ENCODE results near the gene UBXN2A. TPM values are rescaled to one million over a fixed set of nuclear protein-coding genes. Genes with fewer than 3 reads are reported as not detected.
A peak's percentile ranks its signal among the peaks of the same experiment; 100 is the strongest.

The UBXN2A gene
- total and polyA plus RNA-seq, 10 of the 15 experiments (the other 5 are each of a cell fraction or from before 2014, with no cell fraction given) = 3.7 to 23.5 (median 14.6) TPM

DNA sequence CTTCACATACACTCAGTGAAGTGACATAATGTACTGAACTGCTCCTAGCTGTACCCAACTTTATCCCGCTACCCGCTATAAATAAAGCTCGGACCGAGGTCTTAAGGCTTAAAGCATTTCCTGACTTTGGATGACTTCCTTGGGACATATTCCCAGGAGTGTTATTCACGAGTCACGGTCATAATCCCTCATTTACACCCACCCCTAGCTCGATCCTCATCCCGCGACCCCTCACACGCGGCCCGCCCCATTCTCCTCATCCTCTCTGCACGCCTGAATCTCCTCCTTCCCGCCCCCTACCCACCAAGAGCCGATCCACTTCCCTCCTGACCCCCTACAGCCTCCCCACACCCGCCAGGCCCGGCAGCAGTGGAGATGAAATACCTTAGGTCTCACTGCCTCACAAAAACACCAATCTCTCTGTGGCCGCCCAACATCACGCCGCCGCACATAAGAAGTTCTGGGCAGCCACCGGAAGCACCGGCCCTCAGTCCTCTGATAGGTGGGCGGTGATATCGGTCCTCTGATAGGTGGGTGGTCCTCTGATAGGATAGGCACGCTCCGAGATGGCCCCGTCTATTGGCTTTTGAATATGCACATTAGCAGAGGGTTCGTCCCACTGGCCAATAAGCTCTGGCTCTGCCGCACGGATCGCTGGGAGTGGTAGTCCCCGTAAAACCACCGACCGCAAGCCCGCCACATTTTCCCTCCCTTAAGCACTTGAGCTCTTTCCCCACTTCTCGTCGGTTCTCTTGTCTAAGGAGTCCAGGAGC is 106.9 kb downstream of the UBXN2A start, which contains the start of gene WDCP (continued):
- TF ChIP-seq RAD51 (IDR thresholded peaks at IDR 0.05) (no peak), ZBTB4 (CRISPR knock-in tag; IDR thresholded peaks at IDR 0.05) (no peak), MXI1 (IDR thresholded peaks at IDR 0.05; ENCODE audit: low read depth, low read length) (peak; percentile 88), RCOR1 (conservative IDR thresholded peaks at IDR 0.05; ENCODE audit: low read depth, low read length) (no peak), ZNF217 (IDR thresholded peaks at IDR 0.05) (no peak), NFIC (IDR thresholded peaks at IDR 0.05; ENCODE audit: low read depth, low read length) (no peak), DPF2 (IDR thresholded peaks at IDR 0.05) (0 out of 2 replicates have a peak, but pooled peaks have one; percentile 23), HDGF (IDR thresholded peaks at IDR 0.05) (peak; percentile 75; the same call in 1 of the 2 replicates), NR2F1 (conservative IDR thresholded peaks at IDR 0.05) (no peak)
- TF ChIP-seq, protein P1, sequence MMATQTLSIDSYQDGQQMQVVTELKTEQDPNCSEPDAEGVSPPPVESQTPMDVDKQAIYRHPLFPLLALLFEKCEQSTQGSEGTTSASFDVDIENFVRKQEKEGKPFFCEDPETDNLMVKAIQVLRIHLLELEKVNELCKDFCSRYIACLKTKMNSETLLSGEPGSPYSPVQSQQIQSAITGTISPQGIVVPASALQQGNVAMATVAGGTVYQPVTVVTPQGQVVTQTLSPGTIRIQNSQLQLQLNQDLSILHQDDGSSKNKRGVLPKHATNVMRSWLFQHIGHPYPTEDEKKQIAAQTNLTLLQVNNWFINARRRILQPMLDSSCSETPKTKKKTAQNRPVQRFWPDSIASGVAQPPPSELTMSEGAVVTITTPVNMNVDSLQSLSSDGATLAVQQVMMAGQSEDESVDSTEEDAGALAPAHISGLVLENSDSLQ (IDR thresholded peaks at IDR 0.05) = peak; percentile 95
- TF ChIP-seq, protein P2, sequence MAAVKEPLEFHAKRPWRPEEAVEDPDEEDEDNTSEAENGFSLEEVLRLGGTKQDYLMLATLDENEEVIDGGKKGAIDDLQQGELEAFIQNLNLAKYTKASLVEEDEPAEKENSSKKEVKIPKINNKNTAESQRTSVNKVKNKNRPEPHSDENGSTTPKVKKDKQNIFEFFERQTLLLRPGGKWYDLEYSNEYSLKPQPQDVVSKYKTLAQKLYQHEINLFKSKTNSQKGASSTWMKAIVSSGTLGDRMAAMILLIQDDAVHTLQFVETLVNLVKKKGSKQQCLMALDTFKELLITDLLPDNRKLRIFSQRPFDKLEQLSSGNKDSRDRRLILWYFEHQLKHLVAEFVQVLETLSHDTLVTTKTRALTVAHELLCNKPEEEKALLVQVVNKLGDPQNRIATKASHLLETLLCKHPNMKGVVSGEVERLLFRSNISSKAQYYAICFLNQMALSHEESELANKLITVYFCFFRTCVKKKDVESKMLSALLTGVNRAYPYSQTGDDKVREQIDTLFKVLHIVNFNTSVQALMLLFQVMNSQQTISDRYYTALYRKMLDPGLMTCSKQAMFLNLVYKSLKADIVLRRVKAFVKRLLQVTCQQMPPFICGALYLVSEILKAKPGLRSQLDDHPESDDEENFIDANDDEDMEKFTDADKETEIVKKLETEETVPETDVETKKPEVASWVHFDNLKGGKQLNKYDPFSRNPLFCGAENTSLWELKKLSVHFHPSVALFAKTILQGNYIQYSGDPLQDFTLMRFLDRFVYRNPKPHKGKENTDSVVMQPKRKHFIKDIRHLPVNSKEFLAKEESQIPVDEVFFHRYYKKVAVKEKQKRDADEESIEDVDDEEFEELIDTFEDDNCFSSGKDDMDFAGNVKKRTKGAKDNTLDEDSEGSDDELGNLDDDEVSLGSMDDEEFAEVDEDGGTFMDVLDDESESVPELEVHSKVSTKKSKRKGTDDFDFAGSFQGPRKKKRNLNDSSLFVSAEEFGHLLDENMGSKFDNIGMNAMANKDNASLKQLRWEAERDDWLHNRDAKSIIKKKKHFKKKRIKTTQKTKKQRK (IDR thresholded peaks at IDR 0.05; ENCODE audit: low read depth, low read length) = peak; percentile 78
